NCI-H510A (cell line): Measurements from ENCODE around the gene PSMD9.
"Not testable (repeated sequence)": the region's sequence is repeated elsewhere in the genome, so short reads cannot be mapped to it uniquely, and the experiment has no call there.

Experiments
- DNase-seq: peaks from one replicate; lab custom pipeline; 2025; lab: John Stamatoyannopoulos, UW

PSMD9 gene, protein sequence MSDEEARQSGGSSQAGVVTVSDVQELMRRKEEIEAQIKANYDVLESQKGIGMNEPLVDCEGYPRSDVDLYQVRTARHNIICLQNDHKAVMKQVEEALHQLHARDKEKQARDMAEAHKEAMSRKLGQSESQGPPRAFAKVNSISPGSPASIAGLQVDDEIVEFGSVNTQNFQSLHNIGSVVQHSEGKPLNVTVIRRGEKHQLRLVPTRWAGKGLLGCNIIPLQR

GRCh38 chr12:121888478-121889273 lies at the start of gene PSMD9:
TSS of gene PSMD9 (plus strand) at chr12:121888790. CDS start at chr12:121888857, 67 bp downstream.
- peak; percentile 98 for DNase-seq

- peak; percentile 99 for DNase-seq
Measured at GRCh38 chr12:121839106-121839992, 49.2 kb upstream of the PSMD9 start.

DNA sequence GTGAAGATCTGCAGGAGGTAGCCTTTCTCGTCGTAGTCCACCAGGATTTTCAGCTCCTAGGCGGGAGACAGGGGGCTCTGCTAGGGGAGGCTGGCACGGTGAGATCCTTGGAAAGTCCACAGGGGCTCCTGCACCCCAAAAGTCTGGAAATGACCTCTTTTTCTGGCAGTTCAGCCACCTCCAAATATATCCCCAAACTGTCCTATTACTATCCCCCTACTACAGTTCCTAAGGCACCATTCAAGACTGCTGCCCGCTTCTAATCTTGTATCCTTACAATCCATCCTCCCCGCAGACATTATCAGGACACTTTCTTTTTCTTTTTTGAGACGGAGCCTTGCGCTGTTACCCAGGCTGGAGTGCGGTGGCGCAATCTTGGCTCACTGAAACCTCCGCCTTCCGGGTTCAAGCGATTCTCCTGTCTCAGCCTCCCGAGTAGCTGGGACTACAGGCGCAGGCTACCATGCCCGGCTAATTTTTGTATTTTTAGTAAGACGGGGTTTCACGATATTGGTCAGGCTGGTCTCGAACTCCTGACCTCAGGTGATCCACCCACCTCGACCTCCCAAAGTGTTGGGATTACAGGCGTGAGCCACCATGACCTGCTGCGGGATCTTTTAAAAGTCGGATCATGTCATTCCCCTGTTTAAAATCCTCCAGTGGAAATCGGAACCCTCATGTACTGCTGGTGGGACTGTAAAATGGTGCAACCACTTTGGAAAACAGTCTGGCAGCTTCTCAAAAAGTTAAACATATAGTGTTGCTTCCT lies 48.4 kb upstream of the PSMD9 start:
- no peak for DNase-seq

- DNase-seq: no peak
Measured at GRCh38 chr12:121843236-121843982, 45.2 kb upstream of the PSMD9 start.

- DNase-seq: no peak
Measured at GRCh38 chr12:121845701-121846100, 42.9 kb upstream of the PSMD9 start.

DNA sequence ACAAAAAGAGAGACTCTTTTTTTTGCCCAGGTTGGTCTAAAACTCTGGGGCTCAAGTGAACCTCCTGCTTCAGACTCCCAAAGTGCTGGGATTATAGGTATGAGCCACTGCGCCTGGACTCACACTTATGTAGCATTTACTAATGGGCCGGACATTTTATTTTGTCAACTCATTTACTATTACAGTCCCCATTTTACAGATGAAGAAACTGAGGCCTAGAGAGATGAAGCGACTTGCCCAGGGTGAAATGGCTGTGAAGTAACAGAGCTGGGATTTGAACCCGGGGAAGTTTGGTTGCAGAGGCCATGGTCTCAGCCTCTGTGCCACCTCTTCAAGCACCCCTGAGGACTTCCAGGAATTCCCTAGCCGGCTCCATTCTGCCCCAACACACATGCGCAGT lies 39.4 kb upstream of the PSMD9 start:
- DNase-seq: no peak

GRCh38 chr12:121849665-121850064 lies 38.9 kb upstream of the PSMD9 start:
- DNase-seq: no peak

DNA sequence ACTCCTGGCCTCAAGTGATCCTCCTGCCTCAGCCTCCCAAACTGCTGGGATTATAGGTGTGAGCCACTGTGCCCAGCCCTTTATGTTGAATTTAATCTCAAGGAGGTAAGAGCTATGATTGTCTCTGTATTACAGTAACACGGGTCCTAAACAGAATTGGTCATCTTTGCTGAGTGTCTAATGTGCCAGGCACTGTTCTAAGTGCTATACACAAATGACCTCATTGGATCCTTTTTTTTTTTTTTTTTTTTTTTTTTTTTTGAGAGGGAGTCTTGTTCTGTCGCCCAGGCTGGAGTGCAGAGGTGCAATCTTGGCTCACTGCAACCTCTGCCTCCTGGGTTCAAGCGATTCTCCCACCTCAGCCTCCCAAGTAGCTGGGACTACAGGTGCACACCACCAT lies 36.2 kb upstream of the PSMD9 start:
- not testable (repeated sequence) for DNase-seq

GRCh38 chr12:121857322-121858246 lies 31.0 kb upstream of the PSMD9 start:
- no peak for DNase-seq

GRCh38 chr12:121858318-121858661 lies 30.3 kb upstream of the PSMD9 start:
- DNase-seq: no peak

DNA sequence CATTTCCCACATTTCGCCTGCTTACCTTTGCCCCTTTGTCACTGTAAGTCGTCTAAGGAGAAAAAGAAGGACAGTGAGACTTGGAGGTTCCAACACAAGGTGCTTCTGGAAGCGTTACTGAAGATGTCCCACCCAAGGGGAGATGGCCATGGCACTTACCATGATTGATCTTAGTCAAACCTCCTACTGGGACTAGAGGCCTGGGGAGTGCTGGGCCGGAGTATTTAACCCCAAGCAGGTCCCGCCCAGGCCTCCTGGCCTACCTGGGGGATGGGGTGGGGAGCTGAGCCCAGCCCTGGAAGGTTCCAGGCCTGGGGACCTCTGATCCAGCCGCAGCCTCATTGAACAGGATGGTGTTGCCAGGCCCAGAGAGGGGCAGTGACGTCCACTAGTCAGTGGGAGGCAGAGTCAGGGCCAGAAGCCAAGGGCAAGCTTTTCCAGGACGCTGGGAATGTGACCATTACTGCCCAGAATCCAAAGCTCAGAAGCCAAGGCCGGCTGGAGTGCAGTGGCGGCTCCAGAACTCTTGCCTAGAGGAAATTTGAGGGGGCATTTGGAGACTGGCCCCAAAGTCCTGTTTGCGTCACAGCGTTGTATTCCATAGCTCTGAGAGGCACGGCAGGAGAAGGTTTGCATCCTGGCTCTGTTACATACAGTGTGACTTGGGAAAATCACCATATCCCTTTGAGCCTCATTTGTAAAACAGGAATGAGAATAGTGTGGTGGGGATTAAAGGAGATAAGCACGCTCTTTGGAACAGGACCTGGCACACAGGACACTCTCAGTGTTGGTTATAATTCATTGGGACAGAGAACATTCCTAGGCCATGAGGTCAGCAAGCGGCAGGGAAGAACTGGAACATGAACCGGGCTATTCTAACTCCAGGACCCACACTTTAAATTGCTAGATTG lies 29.7 kb upstream of the PSMD9 start, which contains the start of gene HPD:
Gene HPD, minus strand, starts transcription at position 198 of the 911 bp plus-strand sequence. Its CDS starts 36 bp downstream, at position 162.
- DNase-seq: no peak

GRCh38 chr12:121860257-121860656 lies 28.3 kb upstream of the PSMD9 start:
- DNase-seq: no peak

DNA sequence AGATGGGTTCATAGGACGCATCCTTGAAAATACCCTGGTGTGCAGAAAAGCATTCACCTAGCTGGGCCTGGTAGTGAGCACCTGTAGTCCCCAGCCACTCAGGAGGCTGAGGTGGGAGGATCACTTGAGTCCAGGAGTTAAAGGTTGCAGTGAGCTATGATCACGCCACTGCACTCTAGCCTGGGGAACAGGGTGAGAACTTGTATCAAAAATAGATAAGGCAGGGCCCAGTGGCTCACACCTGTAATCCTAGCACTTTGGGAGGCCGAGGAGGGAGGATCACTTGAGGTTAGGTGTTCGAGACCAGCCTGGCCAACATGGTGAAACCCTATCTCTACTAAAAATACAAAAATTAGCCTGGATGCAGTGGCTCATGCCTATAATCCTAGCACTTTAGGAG lies 27.9 kb upstream of the PSMD9 start:
- not testable (repeated sequence) for DNase-seq

GRCh38 chr12:121861636-121862254 lies 26.8 kb upstream of the PSMD9 start:
- DNase-seq: no peak

- DNase-seq: no peak
Measured at GRCh38 chr12:121866331-121866730, 22.3 kb upstream of the PSMD9 start.

DNA sequence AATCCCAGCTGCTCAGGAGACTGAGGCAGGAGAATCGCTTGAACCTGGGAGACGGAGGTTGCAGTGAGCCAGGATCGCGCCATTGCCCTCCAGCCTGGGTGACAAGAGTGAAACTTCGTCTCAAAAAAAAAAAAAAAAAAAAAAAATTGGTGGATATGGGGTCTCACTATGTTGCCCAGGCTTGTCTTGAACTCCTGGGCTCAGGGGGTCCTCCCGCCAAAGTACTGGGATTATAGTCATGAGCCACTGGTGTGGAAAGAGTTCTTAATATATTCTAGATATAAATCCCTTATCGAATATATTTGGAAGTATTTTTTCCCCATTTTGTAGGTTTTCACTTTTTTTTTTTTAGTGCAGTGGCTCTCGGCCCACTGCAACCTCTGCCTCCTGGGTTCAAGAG lies 19.4 kb upstream of the PSMD9 start:
- DNase-seq: not testable (repeated sequence)

GRCh38 chr12:121871467-121871866 lies 17.1 kb upstream of the PSMD9 start:
- DNase-seq: no peak

DNA sequence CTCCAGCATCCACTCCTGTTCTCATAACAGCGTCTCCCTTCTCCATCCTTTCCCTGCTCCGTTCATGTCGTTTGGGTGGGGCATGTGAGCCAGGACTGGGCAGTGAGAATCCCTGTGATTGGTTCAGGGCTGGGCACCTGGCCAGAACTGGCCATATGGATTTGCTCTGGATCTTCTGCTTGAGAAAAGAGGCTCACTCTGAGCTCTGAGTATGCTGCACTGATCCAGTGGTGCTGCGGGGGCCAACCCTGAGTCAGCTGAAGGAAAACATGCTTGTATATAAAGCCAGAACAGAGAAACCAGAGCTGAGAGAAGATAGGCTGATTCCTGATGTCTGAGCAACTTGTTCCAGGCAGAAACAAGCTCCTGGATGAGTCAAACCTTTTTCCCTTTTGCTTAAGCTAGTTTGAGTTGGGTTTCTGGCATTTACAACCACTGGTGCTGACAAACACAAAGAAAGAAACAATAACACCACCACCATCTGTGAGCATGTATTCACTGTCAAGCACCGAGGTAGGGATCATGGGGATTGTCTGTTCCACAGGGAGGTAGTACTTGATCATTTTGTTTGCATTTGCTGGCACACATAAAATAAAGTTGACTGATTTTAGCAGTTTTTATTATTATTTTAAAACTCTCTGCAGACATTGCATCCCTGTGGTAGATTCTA lies 15.9 kb upstream of the PSMD9 start:
- DNase-seq: peak; percentile 37
